CD14-positive monocyte (primary cell): ENCODE data around the gene UBE2E1. TPM values are rescaled to one million over a fixed set of nuclear protein-coding genes. Genes with fewer than 3 reads are reported as not detected.

ENCODE experiments used
- DNase-seq, 3 donors: peaks; one replicate each; pipeline ENCODE4 v3.0.0-alpha.2; 2011 to 2022
- H2AFZ ChIP-seq: 2 replicates; pipeline ENCODE4 v1.6.0; 2012; ENCODE audit warnings: mild to moderate bottlenecking, low read depth, low read length, inconsistent platforms; ENCODE audit not compliant: insufficient read depth, poor library complexity, severe bottlenecking
- H3K27ac ChIP-seq, 2 donors: 1 replicate in 1 of 2; 2 replicates in 1 of 2; pipeline ENCODE4 v1.5.1; 2012 to 2013; ENCODE audit warnings: low read length in 2 of 2, control low read depth in 1 of 2, inconsistent platforms in 1 of 2, low read depth in 1 of 2, mild to moderate bottlenecking in 1 of 2
- H3K27me3 ChIP-seq, 2 donors: one replicate each; pipeline versions ENCODE4 v1.6.0 to v1.6.1; 2011 to 2013; ENCODE audit warnings: low read length in 2 of 2; ENCODE audit not compliant: control insufficient read depth in 2 of 2, insufficient read depth in 2 of 2
- H3K36me3 ChIP-seq, 2 donors: replicated peaks in 1 of 2; 1 replicate in 1 of 2; 2 replicates in 1 of 2; pipeline versions ENCODE4 v1.5.1 to v1.6.1; 2012 to 2013; ENCODE audit warnings: low read length in 2 of 2, control low read depth in 1 of 2, inconsistent platforms in 1 of 2, mild to moderate bottlenecking in 1 of 2; ENCODE audit not compliant: insufficient read depth in 2 of 2, control insufficient read depth in 1 of 2
- H3K4me1 ChIP-seq, 2 donors: 1 replicate in 1 of 2; 2 replicates in 1 of 2; pipeline versions ENCODE4 v1.5.1 to v1.6.1; 2012 to 2013; ENCODE audit warnings: low read length in 2 of 2, control low read depth in 1 of 2, inconsistent platforms in 1 of 2, mild to moderate bottlenecking in 1 of 2, moderate library complexity in 1 of 2; ENCODE audit not compliant: insufficient read depth in 2 of 2, control insufficient read depth in 1 of 2
- H3K4me2 ChIP-seq: replicated peaks from 2 replicates; pipeline ENCODE3; 2012; ENCODE audit warnings: low read length, moderate library complexity, mild to moderate bottlenecking; ENCODE audit not compliant: poor library complexity, severe bottlenecking; ENCODE audit errors: extremely low read depth
- H3K4me3 ChIP-seq, 3 experiments: fragments of 200-600 bp in 1 of 3; sonication (generic) in 1 of 3; replicated peaks in 1 of 3; 1 replicate in 2 of 3; 2 replicates in 1 of 3; pipeline ENCODE4 v1.5.1; 2011 to 2013; ENCODE audit warnings: low read length in 3 of 3, mild to moderate bottlenecking in 3 of 3, control low read depth in 2 of 3, low read depth in 2 of 3, inconsistent platforms in 1 of 3, moderate library complexity in 1 of 3
- H3K79me2 ChIP-seq: 2 replicates; pipeline ENCODE4 v1.6.0; 2012; ENCODE audit warnings: mild to moderate bottlenecking, control low read depth, inconsistent platforms, low read length, moderate library complexity; ENCODE audit not compliant: insufficient read depth
- H3K9ac ChIP-seq: 2 replicates; pipeline ENCODE4 v1.6.0; 2017; ENCODE audit warnings: low read length, mild to moderate bottlenecking; ENCODE audit not compliant: insufficient read depth, poor library complexity, severe bottlenecking
- H3K9me3 ChIP-seq, 2 donors: replicated peaks in 1 of 2; 1 replicate in 1 of 2; 2 replicates in 1 of 2; pipeline versions ENCODE4 v1.5.1 to v1.6.1; 2012 to 2013; ENCODE audit warnings: low read length in 2 of 2, control low read depth in 1 of 2; ENCODE audit not compliant: control insufficient read depth in 1 of 2, insufficient read depth in 1 of 2
- H4K20me1 ChIP-seq: 2 replicates; pipeline ENCODE4 v1.6.0; 2012; ENCODE audit warnings: mild to moderate bottlenecking, low read length, control low read depth, moderate library complexity; ENCODE audit not compliant: insufficient read depth
- H3K27ac Mint-ChIP-seq, 7 donors: one replicate each; pipeline ENCODE4 v1.8.0; 2020; ENCODE audit warnings: mild to moderate bottlenecking in 7 of 7, mixed read lengths in 7 of 7, moderate library complexity in 6 of 7, inconsistent platforms in 2 of 7
- H3K27me3 Mint-ChIP-seq, 3 donors: one replicate each; pipeline ENCODE4 v1.8.0; 2021 to 2022; ENCODE audit warnings: low read depth in 3 of 3, mild to moderate bottlenecking in 3 of 3, mixed read lengths in 3 of 3, moderate library complexity in 3 of 3, inconsistent platforms in 1 of 3
- H3K36me3 Mint-ChIP-seq, 2 donors: one replicate each; pipeline ENCODE4 v1.8.0; 2020; ENCODE audit warnings: mixed read lengths in 2 of 2, inconsistent platforms in 1 of 2, mild to moderate bottlenecking in 1 of 2
- H3K4me1 Mint-ChIP-seq: one replicate; pipeline ENCODE4 v1.8.0; 2020; ENCODE audit warnings: mild to moderate bottlenecking, mixed read lengths
- H3K4me3 Mint-ChIP-seq, 2 donors: one replicate each; pipeline ENCODE4 v1.8.0; 2020; ENCODE audit warnings: mild to moderate bottlenecking in 2 of 2, mixed read lengths in 2 of 2, moderate library complexity in 1 of 2
- H3K9me3 Mint-ChIP-seq, 7 donors: one replicate each; pipeline ENCODE4 v1.8.0; 2020 to 2022; ENCODE audit warnings: mixed read lengths in 7 of 7, mild to moderate bottlenecking in 6 of 7, moderate library complexity in 6 of 7, inconsistent platforms in 2 of 7
- WGBS: methylation state at CpG from one replicate; pipeline ENCODE4 v1.1.5; 2013; ENCODE audit warnings: missing lambda C conversion rate; ENCODE audit not compliant: insufficient coverage; 5-methylcytosine and 5-hydroxymethylcytosine counted together
- intact Hi-C, 2 donors: fragments of 100-400 bp; cut with micrococcal nuclease; formaldehyde crosslinking; loops; one replicate each; pipeline versions ENCODE4 v1.15.0 to v1.15.1; 2023
- polyA plus RNA-seq, 3 donors: library from polyadenylated mRNA; depleted of rRNA in 1 of 3; unstranded in 2 of 3; stranded (reverse) in 1 of 3; fragments of 300-500 nt in 2 of 3; fragments of >200 nt in 1 of 3; fragmentation: Illumina TruSeq in 2 of 3; gene quantifications; 1 replicate in 2 of 3; 2 replicates in 1 of 3; pipeline ENCODE4 v1.2.3, GENCODE V29; 2012 to 2021
- TF ChIP-seq, protein P1 (sequence below): fragments of 200-600 bp; IDR thresholded peaks from one replicate; pipeline ENCODE4 v1.8.0; 2022; ENCODE audit warnings: antibody characterized with exemption, mild to moderate bottlenecking

The UBE2E1 gene
- polyA plus RNA-seq, 3 donors: 31.3 to 60.2 (median 34.6) TPM

DNA sequence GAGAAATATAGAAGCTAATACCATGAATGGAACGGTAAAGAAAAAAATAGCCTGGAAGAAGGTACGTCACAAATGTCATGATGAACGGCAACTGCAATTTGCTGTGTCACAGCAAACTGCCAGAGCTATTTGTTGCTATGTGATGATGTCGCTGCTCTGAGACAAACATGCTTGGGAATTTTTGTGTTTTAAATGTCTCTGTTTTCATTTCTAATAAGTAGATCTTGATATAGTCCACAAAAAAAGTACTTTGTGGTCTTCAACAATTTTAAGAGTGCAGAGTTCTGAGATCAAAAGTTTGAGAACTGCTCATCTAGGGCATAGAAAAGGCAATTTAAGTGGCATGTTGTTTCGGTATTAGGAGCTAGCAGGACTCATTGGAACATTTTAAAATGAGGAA lies 135.0 kb downstream of the UBE2E1 start:
- Histone ChIP-seq H3K27ac (no peak overlapping the region), H3K4me2 (no peak overlapping the region), H3K9ac (no peak overlapping the region), H4K20me1 (no peaks in the 10 kb centered on the region), H3K27me3 (peaks cover 6 to 13% of the 10 kb centered on the region in 2 donors), H3K4me3 (no peak overlapping the region), H2AFZ (no peak overlapping the region), H3K79me2 (no peaks in the 10 kb centered on the region), H3K9me3 (peaks cover 5 to 6% of the 10 kb centered on the region in 2 donors), H3K36me3 (no peaks in the 10 kb centered on the region), H3K4me1 (peaks cover 5 to 9% of the 10 kb centered on the region in 2 donors)
- 60% methylated on average over 3 of the region's 5 CpGs for WGBS
- Mint-ChIP-seq H3K4me1 (peaks cover 9% of the 10 kb centered on the region), H3K27ac (no peak overlapping the region), H3K9me3 (peaks cover 4 to 8% (median 7%) of the 10 kb centered on the region in 7 donors), H3K4me3 (no peak overlapping the region), H3K27me3 (peaks cover 18 to 24% (median 21%) of the 10 kb centered on the region in 3 donors), H3K36me3 (peaks cover 0 to 4% of the 10 kb centered on the region in 2 donors)
- intact Hi-C loops: loop anchor here in 1 of 2 donors (10.0 kb wide), 2 partner anchors 736 to 1724 kb away; partner anchors contain the start of genes TOP2B and UBE2E2
- DNase-seq: no peak
- TF ChIP-seq, protein P1, sequence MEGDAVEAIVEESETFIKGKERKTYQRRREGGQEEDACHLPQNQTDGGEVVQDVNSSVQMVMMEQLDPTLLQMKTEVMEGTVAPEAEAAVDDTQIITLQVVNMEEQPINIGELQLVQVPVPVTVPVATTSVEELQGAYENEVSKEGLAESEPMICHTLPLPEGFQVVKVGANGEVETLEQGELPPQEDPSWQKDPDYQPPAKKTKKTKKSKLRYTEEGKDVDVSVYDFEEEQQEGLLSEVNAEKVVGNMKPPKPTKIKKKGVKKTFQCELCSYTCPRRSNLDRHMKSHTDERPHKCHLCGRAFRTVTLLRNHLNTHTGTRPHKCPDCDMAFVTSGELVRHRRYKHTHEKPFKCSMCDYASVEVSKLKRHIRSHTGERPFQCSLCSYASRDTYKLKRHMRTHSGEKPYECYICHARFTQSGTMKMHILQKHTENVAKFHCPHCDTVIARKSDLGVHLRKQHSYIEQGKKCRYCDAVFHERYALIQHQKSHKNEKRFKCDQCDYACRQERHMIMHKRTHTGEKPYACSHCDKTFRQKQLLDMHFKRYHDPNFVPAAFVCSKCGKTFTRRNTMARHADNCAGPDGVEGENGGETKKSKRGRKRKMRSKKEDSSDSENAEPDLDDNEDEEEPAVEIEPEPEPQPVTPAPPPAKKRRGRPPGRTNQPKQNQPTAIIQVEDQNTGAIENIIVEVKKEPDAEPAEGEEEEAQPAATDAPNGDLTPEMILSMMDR: no peak

Other genes starting within 250 kb of the UBE2E1 start
- 1 to 10 TPM in 2 of 3 donors, under 1 TPM in 1; 0.69 to 2.0 (median 1.9) TPM for gene NKIRAS1, start 111.0 kb downstream of the UBE2E1 start, polyA plus RNA-seq
- gene RPL15, start 111.2 kb downstream of the UBE2E1 start, polyA plus RNA-seq: 1,000 to 10,000 TPM; 2,510 to 3,161 (median 2,781) TPM
- 1 to 10 TPM; 4.1 to 5.4 (median 5.3) TPM for gene NR1D2, start 139.3 kb downstream of the UBE2E1 start, polyA plus RNA-seq